Measurements from ENCODE around the gene TUBB2B.

The TUBB2B gene

DNA sequence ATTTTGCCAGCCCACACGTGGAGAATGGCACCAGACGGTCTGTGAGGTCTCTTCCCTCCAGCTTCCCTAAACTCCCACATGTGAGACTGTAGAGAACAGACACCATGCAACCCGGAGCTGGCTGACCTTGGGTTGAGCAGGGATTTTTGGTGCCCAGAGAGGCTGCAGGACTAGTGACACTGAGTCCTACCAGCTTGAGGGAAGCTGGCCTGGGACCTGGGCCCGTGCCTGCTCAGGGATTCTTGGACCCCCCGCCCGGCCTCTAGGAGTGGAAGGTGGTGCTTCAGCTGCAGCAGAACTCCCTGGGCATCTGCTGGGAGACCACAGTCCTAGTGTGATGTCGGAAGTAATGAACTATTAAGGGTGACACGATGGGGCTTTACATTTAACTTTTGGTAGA is 34.5 kb upstream of the TUBB2B start:
- Mint-ChIP-seq H3K4me3 (no peak overlapping the region), H3K9me3 (no peaks in the 10 kb centered on the region), H3K36me3 (peaks cover 48% of the 10 kb centered on the region), H3K4me1 (peaks cover 39% of the 10 kb centered on the region), H3K27ac (no peak overlapping the region)
- DNase-seq (ENCODE audit: low spot score in 2 of 2) (no peak), ATAC-seq (no peak)

DNA sequence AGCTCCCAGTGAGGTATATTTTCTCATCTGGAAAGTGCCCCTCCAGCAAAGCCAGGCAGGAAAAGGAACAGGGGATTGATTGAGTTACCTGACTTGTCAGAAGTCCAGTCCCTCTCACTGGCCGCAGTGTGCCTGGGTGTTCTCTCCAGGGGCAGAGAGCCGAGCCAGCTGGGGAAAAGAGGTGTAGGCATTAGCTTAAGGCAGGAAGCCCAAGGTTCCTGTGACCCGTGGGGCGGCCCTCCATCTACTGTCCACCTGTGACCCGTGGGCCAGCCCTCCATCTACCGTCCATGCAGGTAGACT is 34.0 kb upstream of the TUBB2B start:
- peak overlapping the region; percentile 93 for H3K4me3 Mint-ChIP-seq
- H3K27ac Mint-ChIP-seq, result peak overlapping the region; percentile 17
- peaks cover 39% of the 10 kb centered on the region for H3K4me1 Mint-ChIP-seq
- H3K9me3 Mint-ChIP-seq, result no peaks in the 10 kb centered on the region
- H3K36me3 Mint-ChIP-seq, result peaks cover 45% of the 10 kb centered on the region
- no peak for ATAC-seq
- no peak for DNase-seq (ENCODE audit: low spot score in 2 of 2)

- H3K4me1 Mint-ChIP-seq, result peaks cover 39% of the 10 kb centered on the region
- H3K4me3 Mint-ChIP-seq, result peak overlapping the region; percentile 93
- no peak for DNase-seq (ENCODE audit: low spot score in 2 of 2)
- no peaks in the 10 kb centered on the region for H3K9me3 Mint-ChIP-seq
- H3K27ac Mint-ChIP-seq, result peak overlapping the region; percentile 17
- no peak for ATAC-seq
- peaks cover 41% of the 10 kb centered on the region for H3K36me3 Mint-ChIP-seq
Measured at GRCh38 chr6:3260772-3261517, 33.5 kb upstream of the TUBB2B start.

GRCh38 chr6:3260296-3260695 is 32.8 kb upstream of the TUBB2B start:
- Mint-ChIP-seq H3K36me3 (peaks cover 40% of the 10 kb centered on the region), H3K4me1 (peaks cover 39% of the 10 kb centered on the region), H3K27ac (no peak overlapping the region), H3K4me3 (peak overlapping the region; percentile 93), H3K9me3 (no peaks in the 10 kb centered on the region)
- no peak for ATAC-seq
- DNase-seq (ENCODE audit: low spot score in 2 of 2), result no peak

- DNase-seq (ENCODE audit: low spot score in 2 of 2) (peak in 1 of 2 donors; percentile 66), ATAC-seq (peak; percentile 43)
- Mint-ChIP-seq H3K4me3 (peak overlapping the region; percentile 93), H3K27ac (peak overlapping the region; percentile 92), H3K9me3 (no peaks in the 10 kb centered on the region), H3K4me1 (peaks cover 39% of the 10 kb centered on the region), H3K36me3 (peaks cover 32% of the 10 kb centered on the region)
Measured at GRCh38 chr6:3259491-3259958, 32.1 kb upstream of the TUBB2B start.

DNA sequence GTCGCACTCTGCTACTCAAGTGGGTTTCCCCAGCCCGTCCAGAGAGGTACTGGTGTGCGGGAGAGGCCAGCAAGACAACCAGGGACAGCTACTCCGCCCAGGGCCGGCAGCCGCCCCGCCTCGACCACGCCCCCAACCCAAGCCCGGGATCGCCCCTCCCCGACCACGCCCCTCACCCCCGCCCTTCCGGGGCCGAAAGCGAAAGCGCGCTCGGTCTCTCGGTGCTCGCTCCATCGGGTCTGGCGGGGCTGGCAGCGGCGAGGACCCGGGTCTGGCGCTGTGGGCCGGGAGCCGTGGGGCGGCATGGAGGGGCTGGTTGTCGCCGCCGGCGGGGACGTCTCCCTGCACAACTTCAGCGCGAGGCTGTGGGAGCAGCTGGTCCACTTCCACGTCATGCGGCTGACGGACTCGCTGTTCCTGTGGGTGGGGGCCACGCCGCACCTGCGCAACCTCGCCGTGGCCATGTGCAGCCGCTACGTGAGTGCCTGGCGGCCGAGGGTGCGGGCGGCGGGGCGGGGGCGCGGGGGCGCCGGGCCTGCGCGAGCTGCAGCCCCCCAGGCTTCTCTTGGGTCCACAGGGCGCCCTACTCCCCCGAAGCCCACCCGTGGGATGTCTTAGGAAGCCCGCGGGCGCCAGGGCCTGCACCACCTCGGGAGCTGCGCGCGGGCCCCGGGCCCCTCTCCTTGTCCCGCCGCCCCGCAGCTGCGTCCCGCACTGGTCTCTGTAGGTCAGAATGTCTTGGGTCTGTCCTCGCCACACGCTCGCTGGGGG is 31.5 kb upstream of the TUBB2B start, which contains the start of gene PSMG4:
PSMG4 (plus strand) TSS at position 228 of the 771 bp plus-strand sequence; CDS start at position 304, 76 bp downstream.
- peaks cover 26% of the 10 kb centered on the region for H3K36me3 Mint-ChIP-seq
- DNase-seq (ENCODE audit: low spot score in 2 of 2) (peak; percentile 94 to 98), ATAC-seq (peak; percentile 87)
- peaks cover 39% of the 10 kb centered on the region for H3K4me1 Mint-ChIP-seq
- no peaks in the 10 kb centered on the region for H3K9me3 Mint-ChIP-seq
- peak within 1 kb of the TSS; percentile 92 for H3K27ac Mint-ChIP-seq
- peak within 1 kb of the TSS; percentile 93 for H3K4me3 Mint-ChIP-seq

GRCh38 chr6:3258201-3258600 is 30.7 kb upstream of the TUBB2B start:
- Mint-ChIP-seq H3K27ac (no peak overlapping the region), H3K4me1 (peaks cover 32% of the 10 kb centered on the region), H3K36me3 (peaks cover 19% of the 10 kb centered on the region), H3K4me3 (peak overlapping the region; percentile 93), H3K9me3 (no peaks in the 10 kb centered on the region)
- no peak for DNase-seq (ENCODE audit: low spot score in 2 of 2)
- no peak for ATAC-seq

DNA sequence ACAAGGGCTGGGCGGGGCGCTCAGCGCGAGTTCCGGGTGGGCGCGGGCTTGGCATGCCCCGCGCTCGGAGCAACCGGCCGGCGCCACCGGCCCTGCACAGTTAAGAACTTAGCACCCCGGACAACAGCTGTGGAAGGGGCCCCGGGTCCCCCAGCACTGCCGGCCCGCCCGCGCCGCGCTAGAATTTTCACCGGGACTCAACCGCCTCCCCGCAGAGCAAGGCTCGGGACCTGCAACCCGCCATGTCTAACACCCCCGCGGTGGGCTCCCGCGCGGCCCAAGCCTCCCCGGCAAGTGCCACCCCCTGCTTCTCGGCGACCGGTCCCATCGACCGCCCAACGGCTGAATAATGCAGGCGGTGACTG is 26.1 kb upstream of the TUBB2B start:
- H3K4me3 Mint-ChIP-seq, result no peak overlapping the region
- ATAC-seq (no peak), DNase-seq (ENCODE audit: low spot score in 2 of 2) (no peak)
- no peaks in the 10 kb centered on the region for H3K9me3 Mint-ChIP-seq
- no peak overlapping the region for H3K27ac Mint-ChIP-seq
- peaks cover 5% of the 10 kb centered on the region for H3K36me3 Mint-ChIP-seq
- H3K4me1 Mint-ChIP-seq, result peaks cover 13% of the 10 kb centered on the region

DNA sequence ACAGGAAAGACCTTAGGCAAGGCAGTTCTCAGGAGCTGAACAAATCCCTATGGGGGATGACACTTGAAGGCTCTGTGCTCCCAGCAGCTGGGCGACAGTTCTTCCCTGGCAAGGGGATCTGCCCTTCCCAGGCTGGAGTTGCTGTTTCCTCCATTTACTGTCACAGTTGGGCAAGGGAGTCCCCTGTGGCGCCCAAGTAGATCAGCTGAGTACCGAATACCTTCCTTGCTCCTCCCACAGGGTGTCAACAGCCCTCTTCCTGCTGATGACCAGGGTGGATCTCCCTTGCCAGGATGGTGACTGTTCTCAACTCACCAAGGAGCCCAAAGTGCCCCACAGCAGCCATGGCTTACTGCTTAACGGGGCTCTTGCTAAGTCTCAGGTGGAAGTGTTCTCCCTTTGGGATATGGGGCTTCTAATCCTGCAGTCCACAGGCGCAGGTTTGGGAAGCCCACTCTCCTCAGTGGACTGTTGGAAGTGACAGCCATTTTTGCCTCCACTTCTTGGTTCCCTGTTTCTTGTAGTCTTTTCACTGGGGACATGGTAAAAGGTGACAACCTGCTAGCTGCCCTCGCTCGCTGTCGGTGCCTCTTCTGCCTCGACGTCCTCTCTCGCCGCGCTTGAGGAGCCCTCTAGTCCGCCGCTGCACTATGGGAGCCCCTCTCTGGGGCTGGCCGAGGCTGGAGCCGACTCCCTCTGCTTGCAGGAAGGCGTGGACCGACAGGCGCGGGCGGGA is 25.6 kb upstream of the TUBB2B start:
- H3K27ac Mint-ChIP-seq, result no peak overlapping the region
- ATAC-seq (no peak), DNase-seq (ENCODE audit: low spot score in 2 of 2) (no peak)
- H3K4me3 Mint-ChIP-seq, result no peak overlapping the region
- H3K36me3 Mint-ChIP-seq, result no peaks in the 10 kb centered on the region
- H3K9me3 Mint-ChIP-seq, result no peaks in the 10 kb centered on the region
- H3K4me1 Mint-ChIP-seq, result peaks cover 13% of the 10 kb centered on the region

GRCh38 chr6:3252369-3252768 is 24.9 kb upstream of the TUBB2B start:
- no peaks in the 10 kb centered on the region for H3K9me3 Mint-ChIP-seq
- peaks cover 13% of the 10 kb centered on the region for H3K4me1 Mint-ChIP-seq
- H3K4me3 Mint-ChIP-seq, result peak overlapping the region; percentile 19
- no peak for DNase-seq (ENCODE audit: low spot score in 2 of 2)
- ATAC-seq, result peak; percentile 62
- no peak overlapping the region for H3K27ac Mint-ChIP-seq
- no peaks in the 10 kb centered on the region for H3K36me3 Mint-ChIP-seq

DNA sequence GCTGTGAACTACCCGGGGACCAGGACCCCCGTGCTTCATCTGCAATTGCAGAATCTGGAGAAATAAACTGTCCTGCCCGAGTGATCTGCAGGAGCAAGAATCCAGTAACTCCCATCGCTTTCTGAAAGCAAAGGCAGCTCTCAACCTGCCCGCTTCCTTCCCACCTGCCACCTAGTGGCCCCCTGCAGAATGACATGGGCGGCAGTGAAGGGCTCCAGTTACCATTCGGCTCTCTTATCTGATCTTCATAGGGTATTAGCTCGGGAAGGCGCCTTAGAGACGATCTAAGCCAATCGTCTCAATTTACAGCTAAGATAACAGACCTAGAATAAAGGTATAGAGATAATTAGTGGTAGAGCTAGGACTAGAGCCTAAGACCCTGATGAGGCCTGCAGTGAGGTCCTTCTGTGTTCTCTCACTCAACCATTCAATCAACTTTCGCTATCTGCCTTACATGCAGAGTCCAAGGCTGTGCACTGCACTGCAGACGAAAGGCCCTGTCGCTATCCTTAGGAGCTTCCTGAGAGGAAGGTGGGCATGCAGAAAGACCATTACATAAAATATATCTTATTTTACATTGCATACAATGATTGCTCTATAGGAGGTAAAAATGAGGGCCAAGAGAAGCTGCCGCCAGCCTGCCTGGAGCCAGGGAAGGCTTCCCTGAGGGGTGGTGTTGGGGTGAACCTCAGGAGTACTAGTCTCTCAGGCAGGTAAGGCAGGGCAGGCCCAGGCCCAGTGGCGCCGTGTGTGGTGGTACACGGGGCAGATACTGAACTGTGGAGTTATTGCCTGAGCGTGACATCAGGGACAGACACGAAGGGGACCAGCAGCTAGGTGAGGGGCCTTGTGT is 24.2 kb upstream of the TUBB2B start:
- ATAC-seq, result peak; percentile 79
- peak; percentile 82 to 89 for DNase-seq (ENCODE audit: low spot score in 2 of 2)
- Mint-ChIP-seq H3K4me3 (peak overlapping the region; percentile 19), H3K36me3 (no peaks in the 10 kb centered on the region), H3K27ac (no peak overlapping the region), H3K9me3 (no peaks in the 10 kb centered on the region), H3K4me1 (peaks cover 13% of the 10 kb centered on the region)

- Mint-ChIP-seq H3K9me3 (no peaks in the 10 kb centered on the region), H3K4me3 (no peak overlapping the region), H3K27ac (no peak overlapping the region), H3K36me3 (no peaks in the 10 kb centered on the region), H3K4me1 (peaks cover 13% of the 10 kb centered on the region)
- ATAC-seq, result no peak
- DNase-seq (ENCODE audit: low spot score in 2 of 2), result no peak
Measured at GRCh38 chr6:3250231-3250675, 22.8 kb upstream of the TUBB2B start.

DNA sequence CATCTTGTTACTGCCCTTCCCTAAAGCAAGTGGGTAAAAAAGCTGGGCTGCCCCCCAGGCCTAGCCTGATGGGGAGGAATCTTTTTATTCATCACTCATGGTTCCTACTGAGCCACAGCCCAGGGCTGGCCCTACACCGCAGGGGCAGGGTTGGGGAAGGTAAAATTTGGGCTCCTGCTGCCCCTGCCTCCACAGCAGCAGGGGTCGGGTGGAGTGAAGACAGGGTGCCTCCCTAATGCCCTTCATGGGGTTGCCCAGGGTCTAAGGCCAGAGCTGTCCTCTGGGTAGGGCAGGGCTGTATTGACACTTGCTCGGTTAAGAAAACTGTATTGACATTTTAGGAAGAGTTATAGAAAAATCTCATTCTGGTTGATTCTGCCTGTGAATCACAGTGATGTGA is 22.4 kb upstream of the TUBB2B start:
- ATAC-seq (no peak), DNase-seq (ENCODE audit: low spot score in 2 of 2) (no peak)
- Mint-ChIP-seq H3K36me3 (no peaks in the 10 kb centered on the region), H3K9me3 (no peaks in the 10 kb centered on the region), H3K4me3 (no peak overlapping the region), H3K27ac (no peak overlapping the region), H3K4me1 (peaks cover 13% of the 10 kb centered on the region)

- DNase-seq (ENCODE audit: low spot score in 2 of 2) (no peak), ATAC-seq (no peak)
Measured at GRCh38 chr6:3247255-3248146, 20.0 kb upstream of the TUBB2B start.

More at GRCh38 chr6:3247255-3248146, 20.0 kb upstream of the TUBB2B start:
- Mint-ChIP-seq H3K27ac (no peak overlapping the region), H3K9me3 (no peaks in the 10 kb centered on the region), H3K4me1 (peaks cover 13% of the 10 kb centered on the region), H3K4me3 (no peak overlapping the region), H3K36me3 (no peaks in the 10 kb centered on the region)

Measured in stimulated activated effector memory CD8-positive, alpha-beta T cell treated with anti-CD3 and anti-CD28 coated beads, Interleukin-12 subunit alpha, Interleukin-12 subunit beta, amount 100 ng/mL, for 72 hours (primary cell).